NCI-H1694 treated with DMSO at 0.1 percent for 48 hours (cell line): ENCODE measurements around the gene S100A5.
A peak's percentile ranks its signal among the peaks of the same experiment; 100 is the strongest.
"Not testable (repeated sequence)": the region's sequence is repeated elsewhere in the genome, so short reads cannot be mapped to it uniquely, and the experiment has no call there.

Experiments
- DNase-seq: peaks from one replicate; lab custom pipeline; 2025; lab: John Stamatoyannopoulos, UW

Gene S100A5

GRCh38 chr1:153566414-153567371, 26.0 kb upstream of the S100A5 start:
- peak; percentile 98 for DNase-seq

DNA sequence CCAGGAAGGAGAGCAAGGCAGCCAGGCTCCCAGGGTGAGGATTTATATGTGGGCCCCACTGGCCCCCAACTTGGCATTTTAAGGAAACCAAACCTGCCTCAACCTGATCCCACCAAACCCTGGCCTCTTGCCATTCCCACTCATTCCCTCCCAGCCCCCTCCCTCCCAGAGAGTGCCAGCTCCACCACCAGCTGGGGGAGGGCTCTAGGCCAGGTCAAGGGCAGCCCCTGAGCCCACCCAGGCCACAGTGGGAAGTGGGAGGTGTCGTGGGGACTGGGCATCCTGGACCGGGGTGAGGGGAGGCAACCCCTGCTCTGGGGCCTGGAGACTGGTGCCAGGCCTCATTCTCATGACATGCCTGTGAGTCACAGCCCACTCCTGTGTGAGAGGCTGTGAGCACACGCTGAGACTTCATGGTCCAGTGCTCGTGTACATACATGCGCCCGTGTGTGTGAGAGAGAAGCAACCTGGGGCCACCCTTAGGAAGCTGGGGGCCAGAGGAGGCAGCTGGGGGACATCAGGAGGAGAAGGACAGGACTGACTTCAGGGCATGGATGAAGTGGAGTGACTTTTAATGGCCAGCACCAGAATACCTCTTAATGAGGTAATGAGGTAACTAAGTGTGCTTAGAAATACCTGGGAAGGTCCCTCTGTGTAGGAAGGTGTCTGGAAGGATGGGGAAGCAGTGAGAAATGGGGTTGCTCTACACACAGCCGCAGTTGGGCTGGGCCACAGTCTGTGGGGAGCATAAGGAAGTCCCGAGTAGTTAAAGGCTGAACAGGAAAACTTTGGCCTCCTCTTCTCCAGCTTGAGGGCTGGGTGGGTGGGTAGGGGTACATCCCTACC, 25.0 kb upstream of the S100A5 start, which contains the start of gene S100A2:
Gene S100A2 (minus strand): TSS at position 316 of the 846 bp plus-strand sequence. CDS start 1,967 bp downstream, outside the sequence.
- peak; percentile 81 for DNase-seq

- DNase-seq, result no peak
Observed at GRCh38 chr1:153563991-153564390, 23.3 kb upstream of the S100A5 start.

DNA sequence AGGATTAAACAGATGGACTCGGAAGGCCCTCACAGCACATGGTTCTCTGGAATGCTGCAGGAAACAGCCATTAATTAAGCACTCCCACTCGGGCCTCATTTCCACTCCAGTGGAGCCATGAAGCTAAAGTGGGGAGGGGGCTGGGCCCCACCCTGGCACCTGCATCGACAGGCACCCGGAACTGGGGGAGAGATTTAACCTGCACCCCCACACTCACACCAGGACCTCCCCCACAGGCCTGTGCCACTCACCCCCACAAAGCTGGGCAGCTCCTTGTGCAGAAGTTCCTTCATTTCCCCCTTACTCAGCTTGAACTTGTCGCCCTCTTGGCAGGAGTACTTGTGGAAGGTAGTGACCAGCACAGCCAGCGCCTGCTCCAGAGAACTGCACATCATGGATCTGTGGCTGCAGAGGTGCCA, 22.8 kb upstream of the S100A5 start:
- no peak for DNase-seq

GRCh38 chr1:153562021-153562420, 21.3 kb upstream of the S100A5 start:
- not testable (repeated sequence) for DNase-seq

DNA sequence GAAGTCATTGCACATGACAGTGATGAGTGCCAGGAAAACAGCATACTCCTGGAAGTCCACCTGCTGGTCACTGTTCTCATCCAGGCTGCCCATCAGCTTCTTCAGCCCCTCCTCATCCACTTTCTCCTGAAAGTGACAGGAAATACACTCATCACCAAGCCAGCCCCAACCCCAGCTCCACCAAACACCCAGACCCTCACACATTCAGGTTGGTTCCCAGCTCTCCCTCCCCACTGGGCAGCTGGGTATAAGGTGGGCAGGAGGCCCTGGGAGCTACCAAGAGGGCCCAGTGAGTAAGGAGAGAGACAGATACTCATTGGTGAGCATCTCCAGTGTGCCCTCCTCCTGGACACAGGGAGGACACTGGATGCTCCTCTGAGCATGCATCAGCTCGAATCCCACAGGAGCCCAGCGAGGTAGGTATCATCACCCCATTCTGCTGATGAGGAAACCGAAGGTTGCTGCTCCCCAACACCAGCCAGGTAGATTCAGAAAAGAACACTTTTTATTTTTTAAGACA, 20.8 kb upstream of the S100A5 start:
- no peak for DNase-seq

DNA sequence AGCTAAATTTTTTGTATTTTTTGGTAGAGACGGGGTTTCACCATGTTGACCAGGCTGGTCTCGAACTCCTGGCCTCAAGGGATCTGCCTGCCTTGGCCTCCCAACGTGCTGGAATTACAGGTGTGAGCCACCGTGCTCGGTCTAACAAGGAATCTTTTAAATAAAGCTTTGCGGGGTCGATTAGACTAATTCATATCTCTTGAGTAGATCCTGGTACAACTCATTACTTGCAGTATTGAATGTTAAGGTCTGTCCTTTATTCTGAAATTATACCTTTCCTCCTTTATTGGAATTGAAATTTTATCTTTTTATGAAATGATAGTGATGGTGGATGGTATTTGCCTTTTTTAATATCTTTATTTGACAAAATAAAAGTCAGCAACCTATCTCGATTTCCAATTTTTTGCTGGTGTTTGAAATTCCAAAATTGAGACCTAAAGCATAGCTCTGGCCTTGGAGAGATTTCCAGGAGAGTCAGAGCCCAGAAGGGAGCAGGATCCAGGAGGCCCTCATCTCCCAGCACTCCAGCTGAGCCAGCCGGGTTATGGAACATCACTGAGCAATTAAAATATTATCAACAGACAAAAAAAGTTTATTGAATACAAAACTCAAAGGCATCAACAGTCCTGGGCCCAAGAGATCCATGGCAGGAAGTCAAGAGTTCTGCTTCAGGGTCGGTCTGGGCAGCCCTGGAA, 20.2 kb upstream of the S100A5 start:
- DNase-seq, result no peak

DNA sequence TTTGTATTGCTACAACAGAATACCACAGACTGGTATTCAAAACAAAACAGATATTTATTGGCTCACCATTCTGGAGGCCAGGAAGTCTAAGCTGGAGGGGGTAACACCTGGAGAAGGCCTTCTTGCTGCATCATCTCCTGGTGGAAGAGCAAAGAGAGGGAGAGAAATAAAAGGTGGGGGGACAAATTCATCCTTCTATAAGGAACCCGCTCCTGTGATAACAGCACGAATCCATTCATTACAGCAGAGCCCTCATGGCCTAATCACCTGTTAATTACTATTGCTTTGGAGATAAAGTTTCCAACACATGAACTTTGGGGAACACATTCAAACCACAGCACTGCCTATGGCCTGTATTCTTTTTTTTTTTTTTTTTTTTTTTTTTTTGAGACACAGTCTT, 19.5 kb upstream of the S100A5 start:
- no peak for DNase-seq

GRCh38 chr1:153557877-153558276, 17.1 kb upstream of the S100A5 start:
- no peak for DNase-seq

- no peak for DNase-seq
Observed at GRCh38 chr1:153556348-153556747, 15.6 kb upstream of the S100A5 start.

GRCh38 chr1:153553830-153554541, 13.3 kb upstream of the S100A5 start:
- no peak for DNase-seq

- DNase-seq, result no peak
Observed at GRCh38 chr1:153553096-153553495, 12.4 kb upstream of the S100A5 start.

DNA sequence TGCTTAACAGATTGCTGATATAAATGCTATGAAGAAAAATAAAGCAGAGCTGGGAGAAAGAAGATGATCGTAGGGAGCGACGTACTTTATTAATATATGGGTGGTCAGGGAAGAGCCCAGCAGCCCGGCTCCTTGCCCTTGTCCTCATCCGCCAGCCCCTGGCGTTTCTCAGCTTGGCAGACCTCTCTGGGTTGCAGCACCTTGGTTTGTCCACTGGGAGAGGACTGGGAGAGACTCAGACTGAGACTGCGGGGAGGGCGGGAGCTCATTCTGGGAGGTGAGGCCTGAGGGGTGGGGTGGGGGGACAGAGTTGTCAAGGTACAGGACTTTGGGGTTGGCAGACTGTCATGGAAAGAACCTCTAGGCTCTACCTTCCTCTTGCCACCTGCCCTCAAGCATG, 11.6 kb upstream of the S100A5 start:
- no peak for DNase-seq

DNA sequence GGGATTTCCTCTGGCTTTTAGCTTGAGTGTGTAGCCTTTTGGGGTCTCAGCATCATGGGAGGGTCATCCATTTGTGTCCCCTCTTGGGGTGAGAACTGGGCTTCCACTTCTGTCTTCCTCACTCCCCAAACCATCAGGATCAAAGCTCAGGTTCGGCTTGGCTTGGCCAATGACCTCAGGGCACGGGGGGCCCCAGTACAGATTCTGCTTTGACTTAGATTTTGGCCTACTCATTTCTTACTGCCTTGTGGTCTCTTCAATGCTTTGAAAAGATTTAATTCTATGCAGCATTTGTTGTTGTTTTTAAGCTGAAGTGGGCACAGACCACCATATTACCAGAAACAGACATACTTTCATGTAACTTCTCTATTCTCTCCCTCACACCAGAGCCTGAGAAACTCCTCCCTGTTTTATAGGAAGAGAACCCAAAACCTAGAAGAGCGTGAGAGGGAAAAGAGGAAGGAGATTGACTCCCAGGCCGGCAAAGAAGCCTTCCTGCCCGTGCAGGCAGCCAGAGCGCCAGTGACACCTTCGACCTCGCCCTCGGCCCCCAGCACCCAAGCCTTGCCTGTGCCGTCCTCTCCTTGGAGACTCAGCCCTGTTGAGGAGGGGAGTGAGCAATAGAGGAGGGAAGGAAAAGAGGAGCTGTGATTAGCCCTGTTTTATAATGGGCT, 10.2 kb upstream of the S100A5 start:
- DNase-seq, result no peak

- no peak for DNase-seq
Observed at GRCh38 chr1:153550398-153550758, 9.6 kb upstream of the S100A5 start.

- DNase-seq, result no peak
Observed at GRCh38 chr1:153549741-153550397, 9.1 kb upstream of the S100A5 start.

DNA sequence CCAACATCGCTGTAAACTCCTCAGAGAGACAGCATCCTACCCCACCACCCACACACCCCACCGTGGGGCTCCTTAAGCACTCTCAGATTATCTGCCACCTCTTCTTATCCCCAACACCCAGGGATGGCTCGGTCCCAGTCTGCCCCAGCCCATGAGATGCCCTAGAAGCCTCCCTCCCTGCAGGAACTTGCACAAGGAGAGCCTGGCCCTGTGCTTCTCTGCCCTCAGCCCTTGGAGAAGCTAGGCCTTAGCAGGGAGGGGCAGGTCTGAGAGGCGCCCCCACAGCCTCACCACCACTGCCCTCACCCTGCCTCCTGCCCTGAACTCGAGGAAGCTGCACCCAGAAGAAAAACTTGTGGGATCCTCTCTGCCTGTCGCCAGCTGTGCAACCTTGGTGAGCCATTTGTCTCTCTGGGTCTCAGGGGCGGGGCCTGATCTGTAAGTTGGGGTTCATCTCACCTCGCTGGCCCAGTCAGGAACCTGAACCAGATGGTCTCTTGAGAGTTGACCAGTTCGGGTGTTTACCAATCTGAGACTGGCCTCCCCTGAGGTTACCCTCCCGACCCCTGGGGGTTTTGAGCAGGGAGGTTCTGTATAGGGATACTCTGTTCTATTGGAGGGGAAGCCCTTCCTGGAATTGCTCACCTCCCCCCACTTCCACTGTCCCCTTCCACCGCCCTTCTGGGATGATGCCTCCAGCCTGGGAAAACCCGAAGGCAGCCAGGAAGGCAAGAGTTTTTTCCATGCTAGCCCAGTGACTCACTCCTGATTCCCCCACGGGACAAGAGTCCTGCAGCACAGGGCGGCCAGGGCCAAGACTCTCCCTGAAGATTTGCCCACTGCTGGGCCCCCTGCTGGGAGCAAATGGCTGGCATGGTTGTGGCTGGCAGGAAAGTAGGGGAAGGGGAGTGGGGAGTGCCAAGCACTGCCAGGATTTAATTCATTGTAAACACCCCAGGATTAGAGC, 8.3 kb upstream of the S100A5 start, which contains the start of gene S100A3:
Gene S100A3 (minus strand): TSS at position 537 of the 967 bp plus-strand sequence. CDS start 773 bp downstream, outside the sequence.
- no peak for DNase-seq
